HepG2 (cell line): Measurements from ENCODE around the gene FAM228A. TPM values are rescaled to one million over a fixed set of nuclear protein-coding genes. Genes with fewer than 3 reads are reported as not detected.

Source experiments
- ATAC-seq: fragments of 200-7000 bp; cut with Tn5 transposase; 3 replicates; pipeline ENCODE4 v1.9.1; 2020; ENCODE audit warnings: mild to moderate bottlenecking, moderate library complexity
- BruUV-seq: library from RNA; stranded (reverse); fragments of 400-500 nt; replicated peaks from 2 replicates; lab custom pipeline; 2021; lab: Mats Ljungman, UMichigan
- CTCF ChIA-PET: fragments of 300-600 bp; formaldehyde crosslinking; extraction: SDS; loops from one replicate; lab custom pipeline; 2021; ENCODE audit warnings: low total read pairs, inconsistent platforms, low intra/inter-chr PET ratio; lab: Yijun Ruan, JAX
- POLR2A ChIA-PET: fragments of 350-600 bp; sonication (Branson Sonifier 250); formaldehyde crosslinking; loops from one replicate; lab custom pipeline; 2020; ENCODE audit warnings: antibody characterized with exemption, inconsistent platforms; lab: Yijun Ruan, JAX
- DNase-seq: peaks from one replicate; pipeline ENCODE4 v3.0.0-alpha.2; 2015; ENCODE audit warnings: low spot score
- FAIRE-seq: peaks from 3 replicates; lab custom pipeline; 2011; peaks lifted over from hg19 to GRCh38; lab: Jason Lieb, UNC
- H2AFZ ChIP-seq: one replicate; pipeline ENCODE4 v1.6.1; 2011; ENCODE audit warnings: low read length, inconsistent platforms
- H3K27ac ChIP-seq: fragments of 300-600 bp; 3 replicates; pipeline ENCODE4 v1.8.0; 2011; ENCODE audit warnings: mixed run types, mild to moderate bottlenecking, mixed read lengths, low read length, inconsistent platforms; ENCODE audit not compliant: insufficient read depth; ENCODE audit errors: extremely low read length
- H3K27me3 ChIP-seq, 2 experiments: fragments of 200-600 bp in 1 of 2; 2 replicates in 1 of 2; 3 replicates in 1 of 2; pipeline versions ENCODE4 v1.6.0 to v1.8.0; 2011; ENCODE audit warnings: low read length in 2 of 2, mild to moderate bottlenecking in 2 of 2, moderate library complexity in 2 of 2, inconsistent platforms in 1 of 2; ENCODE audit not compliant: insufficient read depth in 2 of 2, control insufficient read depth in 1 of 2
- H3K36me3 ChIP-seq, 2 experiments: fragments of 200-600 bp in 1 of 2; replicated peaks in 1 of 2; 2 replicates in 1 of 2; 3 replicates in 1 of 2; pipeline versions ENCODE4 v1.5.1 to v1.8.0; 2011; ENCODE audit warnings: low read length in 2 of 2, inconsistent platforms in 1 of 2; ENCODE audit not compliant: insufficient read depth in 2 of 2, control insufficient read depth in 1 of 2
- H3K4me1 ChIP-seq: 2 replicates; pipeline ENCODE4 v1.5.1; 2012; ENCODE audit warnings: low read length, inconsistent platforms; ENCODE audit not compliant: insufficient read depth
- H3K4me2 ChIP-seq: 2 replicates; pipeline ENCODE4 v1.6.0; 2011; ENCODE audit warnings: low read depth, low read length, inconsistent platforms
- H3K4me3 ChIP-seq, 3 experiments: fragments of 200-600 bp in 1 of 3; sonication (generic), shearing (Covaris generic) in 1 of 3; replicated peaks in 1 of 3; 2 replicates each; pipeline ENCODE4 v1.5.1; 2011 to 2016; ENCODE audit warnings: low read length in 3 of 3, inconsistent platforms in 2 of 3, low read depth in 2 of 3, mild to moderate bottlenecking in 2 of 3, control low read depth in 1 of 3, mixed read lengths in 1 of 3; ENCODE audit not compliant: insufficient read depth in 1 of 3
- H3K79me2 ChIP-seq: one replicate; pipeline ENCODE4 v1.6.1; 2011; ENCODE audit warnings: low read length, inconsistent platforms; ENCODE audit not compliant: insufficient read depth
- H3K9ac ChIP-seq: 2 replicates; pipeline ENCODE4 v1.6.0; 2011; ENCODE audit warnings: mild to moderate bottlenecking, low read depth, low read length, inconsistent platforms; ENCODE audit not compliant: insufficient read depth
- H3K9me3 ChIP-seq: 2 replicates; pipeline ENCODE4 v1.5.1; 2012; ENCODE audit warnings: mild to moderate bottlenecking, low read length
- H4K20me1 ChIP-seq: 2 replicates; pipeline ENCODE4 v1.6.0; 2011; ENCODE audit warnings: inconsistent platforms, mild to moderate bottlenecking, low read length, moderate library complexity; ENCODE audit not compliant: insufficient read depth
- JUNB ChIP-seq: sonication (generic); formaldehyde crosslinking; IDR thresholded peaks from 2 replicates; pipeline ENCODE4 v1.8.0; 2022; ENCODE audit warnings: missing genetic modification reagents, mild to moderate bottlenecking, borderline replicate concordance
- KLF16 ChIP-seq, 2 experiments: sonication (generic) in 1 of 2; formaldehyde crosslinking in 1 of 2; IDR thresholded peaks; 2 replicates each; pipeline versions ENCODE4 v1.6.1 to v1.8.0; 2016 to 2023; ENCODE audit warnings: missing genetic modification reagents in 2 of 2, missing compliant biosample characterization in 1 of 2
- MNT ChIP-seq: fragments of 450-650 bp; IDR thresholded peaks from 2 replicates; pipeline ENCODE4 v1.6.1; 2016
- ZFP36L1 ChIP-seq: sonication (generic); formaldehyde crosslinking; IDR thresholded peaks from 2 replicates; pipeline ENCODE4 v1.8.0; 2022; ENCODE audit warnings: mild to moderate bottlenecking, missing genetic modification reagents, moderate library complexity
- WGBS: methylation state at CpG from one replicate; pipeline ENCODE4 v1.1.6; 2017; ENCODE audit warnings: low lambda C conversion rate; 5-methylcytosine and 5-hydroxymethylcytosine counted together
- in situ Hi-C: cut with HindIII; loops from 2 replicates; pipeline ENCODE4 v1.10.0; 2017; ENCODE audit warnings: low pct_unique_long_range_greater_than_20kb; ENCODE audit not compliant: extremely low pct_ligation_motif_present
- intact Hi-C: fragments of 100-400 bp; cut with micrococcal nuclease; formaldehyde crosslinking; loops from one replicate; pipeline ENCODE4 v1.10.0; 2022; ENCODE audit not compliant: unreplicated experiment
- polyA plus RNA-seq, 8 experiments: library from polyadenylated mRNA; depleted of rRNA in 3 of 8; stranded (reverse) in 7 of 8; unstranded in 1 of 8; fragments of >200 nt; fragmentation: Illumina TruSeq in 4 of 8; extraction: Trizol in 4 of 8; gene quantifications; 2 replicates each; pipeline versions ENCODE4 v1.2.1 to v1.2.3, GENCODE V29; 2011 to 2016; ENCODE audit warnings: low read depth in 4 of 8, missing spikeins in 1 of 8, mixed read lengths in 1 of 8; ENCODE audit not compliant: insufficient read depth in 1 of 8
- total RNA-seq, 5 experiments: library from RNA; depleted of rRNA; stranded (reverse); fragments of >200 nt; fragmentation: Illumina TruSeq; extraction: Trizol; gene quantifications; 2 replicates each; pipeline ENCODE4 v1.2.3, GENCODE V29; 2016; ENCODE audit warnings: low read depth in 1 of 5

FAM228A gene
- total and polyA plus RNA-seq, 2 of the 13 experiments (the other 11 are each of a cell fraction or from before 2014, with no cell fraction given): not detected

GRCh38 chr2:24183366-24184069, 8.7 kb downstream of the FAM228A start (continued):
- TF ChIP-seq JUNB (CRISPR knock-in tag) (no peak), ZFP36L1 (CRISPR knock-in tag) (no peak)

- 59% methylated on average over 10 of the region's 10 CpGs for WGBS
- FAIRE-seq: no peak
- in situ Hi-C loops: no loop called here
Measured at GRCh38 chr2:24189551-24189950, 14.7 kb downstream of the FAM228A start.

More at GRCh38 chr2:24189551-24189950, 14.7 kb downstream of the FAM228A start:
- DNase-seq: no peak
- Histone ChIP-seq H3K27ac (no peak overlapping the region), H3K9me3 (no peaks in the 10 kb centered on the region), H3K4me2 (no peak overlapping the region), H3K4me1 (no peaks in the 10 kb centered on the region), H3K4me3 (no peak overlapping the region), H4K20me1 (no peaks in the 10 kb centered on the region), H3K79me2 (no peaks in the 10 kb centered on the region), H3K27me3 (peaks cover 2 to 20% of the 10 kb centered on the region in 2 experiments; a peak in 3 of 5 replicates), H2AFZ (no peak overlapping the region), H3K9ac (no peak overlapping the region), H3K36me3 (no peaks in the 10 kb centered on the region)
- POLR2A ChIA-PET: no interaction called here
- BruUV-seq: no TSS peak
- no peak; the same call in 2 of the 3 replicates for ATAC-seq
- TF ChIP-seq MNT (peak; percentile 88), KLF16 (CRISPR knock-in tag; IDR thresholded peaks at IDR 0.05) (no peak)
- CTCF ChIA-PET: no interaction called here
- intact Hi-C loops: no loop called here
